Natural killer cell treated with Interleukin-12 subunit alpha and Interleukin-12 subunit beta and Interleukin-15 and Interleukin-18, amount 100 ng/mL, for 72 hours (primary cell): ENCODE measurements around the gene FOXJ3. TPM values are rescaled to one million over a fixed set of nuclear protein-coding genes. Genes with fewer than 3 reads are reported as not detected.
A peak's percentile ranks its signal among the peaks of the same experiment; 100 is the strongest.

Experiments used
- ATAC-seq, 2 donors: fragments of 150-1000 bp; cut with Tn5 transposase in 1 of 2; sonication (Bioruptor Pico), chemical (Tn5 transposase) in 1 of 2; 2 replicates each; pipeline ENCODE4 v1.10.0; 2021
- DNase-seq: peaks from one replicate; pipeline ENCODE4 v3.0.0; 2022; ENCODE audit warnings: low spot score
- H3K27ac Mint-ChIP-seq, 2 donors: 1 replicate in 1 of 2; 2 replicates in 1 of 2; pipeline ENCODE4 v1.8.0; 2022; ENCODE audit warnings: mixed read lengths in 2 of 2, mild to moderate bottlenecking in 1 of 2, moderate library complexity in 1 of 2
- H3K27me3 Mint-ChIP-seq, 2 donors: 1 replicate in 1 of 2; 2 replicates in 1 of 2; pipeline ENCODE4 v1.8.0; 2022; ENCODE audit warnings: mixed read lengths in 2 of 2
- H3K36me3 Mint-ChIP-seq: one replicate; pipeline ENCODE4 v1.8.0; 2022; ENCODE audit warnings: mixed read lengths
- H3K4me1 Mint-ChIP-seq, 2 donors: 1 replicate in 1 of 2; 2 replicates in 1 of 2; pipeline ENCODE4 v1.8.0; 2022; ENCODE audit warnings: low read depth in 2 of 2, mixed read lengths in 2 of 2, mild to moderate bottlenecking in 1 of 2
- H3K4me3 Mint-ChIP-seq: one replicate; pipeline ENCODE4 v1.8.0; 2022; ENCODE audit warnings: mixed read lengths
- H3K9me3 Mint-ChIP-seq: 2 replicates; pipeline ENCODE4 v1.8.0; 2022; ENCODE audit warnings: mixed read lengths
- total RNA-seq, 2 donors: library from RNA; stranded (reverse); gene quantifications; one replicate each; pipeline ENCODE4 v1.2.3, GENCODE V29; 2022

FOXJ3 gene
- total RNA-seq, 2 donors from 2014 or later = 57.9 to 69.9 TPM

GRCh38 chr1:42137766-42138165 is 197.3 kb downstream of the FOXJ3 start:
- H3K9me3 Mint-ChIP-seq = no peaks in the 10 kb centered on the region
- H3K36me3 Mint-ChIP-seq = no peaks in the 10 kb centered on the region
- H3K27me3 Mint-ChIP-seq = peaks cover 3 to 12% of the 10 kb centered on the region in 2 donors
- no peak overlapping the region for H3K27ac Mint-ChIP-seq
- no peak for DNase-seq
- H3K4me3 Mint-ChIP-seq = no peak overlapping the region
- no peaks in the 10 kb centered on the region for H3K4me1 Mint-ChIP-seq
- no peak for ATAC-seq

- Mint-ChIP-seq H3K4me1 (no peaks in the 10 kb centered on the region), H3K4me3 (no peak overlapping the region), H3K36me3 (no peaks in the 10 kb centered on the region), H3K27me3 (peaks cover 3 to 12% of the 10 kb centered on the region in 2 donors), H3K27ac (peak overlapping the region in 1 of 2 donors; percentile 23), H3K9me3 (no peaks in the 10 kb centered on the region)
- ATAC-seq (no peak), DNase-seq (no peak)
Observed at GRCh38 chr1:42136466-42136865, 198.6 kb downstream of the FOXJ3 start.

- no peak for DNase-seq
- no peaks in the 10 kb centered on the region for H3K9me3 Mint-ChIP-seq
- H3K36me3 Mint-ChIP-seq = no peaks in the 10 kb centered on the region
- peaks cover 0 to 7% of the 10 kb centered on the region in 2 donors for H3K27me3 Mint-ChIP-seq
- no peak overlapping the region for H3K4me3 Mint-ChIP-seq
- no peak for ATAC-seq
- H3K4me1 Mint-ChIP-seq = no peaks in the 10 kb centered on the region
- no peak overlapping the region for H3K27ac Mint-ChIP-seq
Observed at GRCh38 chr1:42135426-42135825, 199.6 kb downstream of the FOXJ3 start.

GRCh38 chr1:42133809-42134526 is 201.1 kb downstream of the FOXJ3 start:
- H3K27ac Mint-ChIP-seq = no peak overlapping the region
- H3K36me3 Mint-ChIP-seq = no peaks in the 10 kb centered on the region
- no peaks in the 10 kb centered on the region for H3K4me1 Mint-ChIP-seq
- H3K27me3 Mint-ChIP-seq = peaks cover 5 to 13% of the 10 kb centered on the region in 2 donors
- DNase-seq (no peak), ATAC-seq (no peak)
- H3K4me3 Mint-ChIP-seq = no peak overlapping the region
- no peaks in the 10 kb centered on the region for H3K9me3 Mint-ChIP-seq

- H3K27ac Mint-ChIP-seq = no peak overlapping the region
Observed at GRCh38 chr1:42133390-42133789, 201.6 kb downstream of the FOXJ3 start.

GRCh38 chr1:42130061-42130660 is 204.9 kb downstream of the FOXJ3 start:
- Mint-ChIP-seq H3K27me3 (peaks cover 13 to 15% of the 10 kb centered on the region in 2 donors), H3K4me1 (no peaks in the 10 kb centered on the region), H3K9me3 (no peaks in the 10 kb centered on the region), H3K36me3 (no peaks in the 10 kb centered on the region), H3K4me3 (no peak overlapping the region), H3K27ac (no peak overlapping the region)
- ATAC-seq (no peak), DNase-seq (no peak)

More at GRCh38 chr1:42133390-42133789, 201.6 kb downstream of the FOXJ3 start:
- Mint-ChIP-seq H3K9me3 (no peaks in the 10 kb centered on the region), H3K27me3 (peaks cover 8 to 13% of the 10 kb centered on the region in 2 donors), H3K4me1 (no peaks in the 10 kb centered on the region), H3K4me3 (no peak overlapping the region), H3K36me3 (no peaks in the 10 kb centered on the region)
- ATAC-seq = no peak
- DNase-seq = no peak

GRCh38 chr1:42128964-42129363 is 206.1 kb downstream of the FOXJ3 start:
- Mint-ChIP-seq H3K9me3 (no peaks in the 10 kb centered on the region), H3K4me3 (no peak overlapping the region), H3K27me3 (peaks cover 13 to 17% of the 10 kb centered on the region in 2 donors), H3K27ac (no peak overlapping the region), H3K36me3 (no peaks in the 10 kb centered on the region), H3K4me1 (no peaks in the 10 kb centered on the region)
- no peak for ATAC-seq
- no peak for DNase-seq

- Mint-ChIP-seq H3K27ac (no peak overlapping the region), H3K9me3 (no peaks in the 10 kb centered on the region)
- peak in 1 of 2 donors; percentile 50 for ATAC-seq
Observed at GRCh38 chr1:42128499-42128898, 206.5 kb downstream of the FOXJ3 start.

GRCh38 chr1:42127767-42128166 is 207.3 kb downstream of the FOXJ3 start:
- ATAC-seq = no peak
- Mint-ChIP-seq H3K36me3 (no peaks in the 10 kb centered on the region), H3K27ac (no peak overlapping the region), H3K27me3 (peaks cover 13 to 18% of the 10 kb centered on the region in 2 donors), H3K9me3 (no peaks in the 10 kb centered on the region), H3K4me3 (no peak overlapping the region), H3K4me1 (peaks cover 0 to 2% of the 10 kb centered on the region in 2 donors)
- DNase-seq = no peak

More at GRCh38 chr1:42128499-42128898, 206.5 kb downstream of the FOXJ3 start:
- no peaks in the 10 kb centered on the region for H3K36me3 Mint-ChIP-seq
- no peak for DNase-seq
- H3K4me1 Mint-ChIP-seq = peaks cover 0 to 1% of the 10 kb centered on the region in 2 donors
- H3K4me3 Mint-ChIP-seq = no peak overlapping the region
- H3K27me3 Mint-ChIP-seq = peaks cover 13 to 18% of the 10 kb centered on the region in 2 donors

Other genes with a start within 250 kb of the FOXJ3 start
- not detected for gene GUCA2B, start 181.8 kb downstream of the FOXJ3 start, total RNA-seq
- not detected for gene GUCA2A, start 170.5 kb downstream of the FOXJ3 start, total RNA-seq
- gene RIMKLA, start 45.6 kb upstream of the FOXJ3 start, total RNA-seq = 1 to 10 TPM in 1 of 2 donors, under 1 TPM in 1; 0.98 to 8.8 TPM
- gene ZMYND12, start 120.8 kb upstream of the FOXJ3 start, total RNA-seq = not detected
- 10 to 100 TPM; 26.4 to 31.3 TPM for gene PPCS, start 121.3 kb upstream of the FOXJ3 start, total RNA-seq
- gene CCDC30, start 128.1 kb upstream of the FOXJ3 start, total RNA-seq = 1 to 10 TPM in 1 of 2 donors, under 1 TPM in 1; 0.76 to 2.6 TPM